CD4-positive, alpha-beta T cell treated with Interleukin-15 for 4 hours (primary cell): Measurements from ENCODE around the gene PRAC2.

Experiments
- DNase-seq: peaks from one replicate; pipeline ENCODE4 v3.0.0-alpha.2; 2020; ENCODE audit warnings: low spot score

PRAC2 gene

DNA sequence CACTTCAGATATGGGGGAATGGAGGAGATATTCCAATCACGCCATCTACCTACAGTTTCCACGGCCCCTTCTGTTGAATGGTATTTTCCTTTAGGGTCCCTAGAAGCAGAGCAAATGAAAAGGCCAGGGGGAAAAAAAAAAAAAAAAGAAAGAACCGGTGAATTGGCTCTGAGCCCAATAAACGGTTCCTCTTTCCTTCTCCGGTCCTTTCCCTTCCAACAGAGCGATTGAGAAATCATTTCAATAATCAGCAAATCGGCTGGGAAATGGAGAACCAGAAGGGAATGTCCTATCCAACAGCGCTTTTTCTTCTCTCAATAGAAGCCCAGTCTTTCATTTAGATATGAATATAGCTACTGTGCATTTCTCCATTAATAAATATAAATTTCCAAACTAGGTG, 32.4 kb downstream of the PRAC2 start:
- no peak for DNase-seq

DNA sequence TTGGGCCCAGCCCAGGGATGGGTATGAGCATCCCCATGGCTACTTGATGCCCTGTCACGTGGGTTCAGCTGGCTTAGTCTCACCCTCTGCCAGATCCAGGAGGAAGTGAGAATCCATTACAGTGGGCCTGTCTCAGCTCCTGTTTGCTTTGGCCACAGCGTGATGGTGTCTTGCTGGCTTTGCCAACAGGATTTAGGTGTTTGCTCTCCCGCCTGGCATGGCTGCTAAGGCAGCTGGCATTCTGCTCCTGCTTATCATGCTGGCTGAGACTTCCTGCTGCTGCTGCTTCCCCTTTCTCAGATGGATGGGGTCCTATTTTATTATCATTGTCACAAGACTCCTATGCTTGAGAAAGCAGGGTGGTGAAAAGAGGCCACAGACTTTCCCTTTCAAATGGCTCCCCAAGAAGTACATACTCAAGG, 33.9 kb downstream of the PRAC2 start:
- DNase-seq, result no peak

DNA sequence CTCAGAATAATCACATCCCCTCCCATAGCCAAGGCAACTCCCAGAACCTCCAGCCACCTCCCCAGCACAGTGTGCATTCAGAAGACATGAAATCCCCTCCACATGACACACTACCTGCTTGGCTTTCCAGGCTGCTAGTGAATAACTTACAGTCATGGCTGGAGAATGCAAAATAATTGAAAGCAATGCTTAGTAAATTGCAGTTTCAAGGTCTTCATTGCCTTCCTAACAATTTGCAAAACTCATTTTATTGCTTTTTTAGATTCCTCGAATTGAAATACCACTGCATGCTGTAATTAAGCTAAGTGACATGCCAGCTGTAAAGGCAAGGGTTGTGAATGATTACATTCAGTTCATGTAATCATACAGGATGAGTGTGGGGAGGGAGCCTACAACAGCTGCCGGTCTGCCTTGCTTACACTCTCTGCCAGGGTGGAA, 34.6 kb downstream of the PRAC2 start:
- DNase-seq, result no peak

DNA sequence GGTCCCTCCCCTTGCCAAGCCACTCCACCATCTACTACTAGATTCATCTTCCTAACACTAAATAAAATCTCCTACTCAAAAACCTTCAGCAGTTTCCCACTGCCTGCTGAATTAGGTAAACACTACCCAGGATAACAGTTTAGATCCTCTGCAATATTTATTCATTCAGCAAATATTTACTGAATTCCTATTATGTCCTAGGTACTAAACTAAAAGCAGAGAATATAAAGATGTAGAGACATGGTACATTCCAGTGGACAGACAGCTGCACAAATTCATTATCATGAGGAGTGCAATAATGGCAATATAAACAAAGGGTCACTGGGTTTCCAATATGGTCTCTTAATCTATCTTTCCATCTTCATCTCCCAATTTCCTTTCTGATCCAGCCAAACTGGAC, 36.3 kb downstream of the PRAC2 start:
- no peak for DNase-seq

DNA sequence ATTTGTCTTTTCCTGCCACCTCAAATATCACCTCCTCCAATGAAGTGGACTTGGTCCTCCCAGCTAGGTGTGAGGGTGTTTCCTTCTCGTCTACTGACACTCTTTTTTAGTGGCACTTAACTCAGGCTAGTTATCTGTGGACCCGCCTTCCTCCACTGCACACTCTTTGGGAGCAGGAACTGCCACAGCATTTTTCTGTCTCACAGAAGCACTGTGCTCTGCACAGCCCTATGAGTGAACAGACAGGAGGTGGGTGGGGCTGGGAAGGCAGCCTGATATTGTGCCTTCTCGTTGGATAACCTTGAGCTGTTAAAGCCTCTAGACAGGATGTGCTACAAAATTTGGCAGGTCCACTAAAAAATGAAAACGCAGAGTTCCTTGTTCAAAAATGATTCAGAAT, 37.4 kb downstream of the PRAC2 start:
- no peak for DNase-seq

DNA sequence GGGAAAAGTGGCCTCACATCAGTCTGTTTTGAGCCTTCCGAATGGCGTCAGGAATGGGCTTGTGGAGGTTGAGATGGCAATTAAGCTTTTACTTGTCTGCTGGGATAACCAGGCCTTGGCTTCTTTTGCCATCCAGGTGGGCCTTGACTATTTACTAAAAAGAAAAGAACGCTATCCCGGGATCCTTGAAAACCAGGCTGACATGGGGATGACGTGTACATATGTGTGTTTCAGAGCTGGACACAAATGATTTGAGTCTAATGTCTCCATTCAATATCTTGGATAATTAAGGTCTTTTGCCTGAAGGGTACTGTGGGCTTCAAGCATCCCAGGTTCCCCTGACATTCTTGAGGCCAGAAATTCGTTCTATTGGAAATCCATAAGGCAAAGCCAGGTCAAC, 38.1 kb downstream of the PRAC2 start:
- DNase-seq, result no peak

DNA sequence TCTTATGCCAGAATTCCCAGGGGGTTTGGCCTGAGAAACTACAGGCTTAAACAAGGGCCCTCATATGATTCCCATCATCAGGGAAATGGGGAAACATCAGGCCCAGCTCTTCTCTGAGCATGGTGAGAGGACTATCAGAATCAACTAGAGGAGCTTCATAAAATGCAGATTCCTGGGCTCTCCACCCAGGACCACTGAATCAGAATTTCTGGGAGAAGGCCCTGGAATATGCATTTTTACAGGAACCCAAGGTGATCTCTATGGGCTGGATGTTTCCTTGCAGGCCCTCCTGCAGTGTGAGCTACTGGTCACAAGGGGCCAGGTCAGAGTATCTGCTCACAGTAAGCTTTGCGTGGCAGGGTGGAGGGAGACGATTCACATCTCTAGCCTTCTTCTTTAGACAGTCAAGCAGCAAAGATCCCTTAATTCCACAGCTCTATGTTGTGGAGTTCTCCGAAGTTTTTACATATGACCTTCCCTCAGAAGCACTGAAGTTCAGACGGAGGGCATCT, 44.3 kb downstream of the PRAC2 start:
- DNase-seq, result no peak

DNA sequence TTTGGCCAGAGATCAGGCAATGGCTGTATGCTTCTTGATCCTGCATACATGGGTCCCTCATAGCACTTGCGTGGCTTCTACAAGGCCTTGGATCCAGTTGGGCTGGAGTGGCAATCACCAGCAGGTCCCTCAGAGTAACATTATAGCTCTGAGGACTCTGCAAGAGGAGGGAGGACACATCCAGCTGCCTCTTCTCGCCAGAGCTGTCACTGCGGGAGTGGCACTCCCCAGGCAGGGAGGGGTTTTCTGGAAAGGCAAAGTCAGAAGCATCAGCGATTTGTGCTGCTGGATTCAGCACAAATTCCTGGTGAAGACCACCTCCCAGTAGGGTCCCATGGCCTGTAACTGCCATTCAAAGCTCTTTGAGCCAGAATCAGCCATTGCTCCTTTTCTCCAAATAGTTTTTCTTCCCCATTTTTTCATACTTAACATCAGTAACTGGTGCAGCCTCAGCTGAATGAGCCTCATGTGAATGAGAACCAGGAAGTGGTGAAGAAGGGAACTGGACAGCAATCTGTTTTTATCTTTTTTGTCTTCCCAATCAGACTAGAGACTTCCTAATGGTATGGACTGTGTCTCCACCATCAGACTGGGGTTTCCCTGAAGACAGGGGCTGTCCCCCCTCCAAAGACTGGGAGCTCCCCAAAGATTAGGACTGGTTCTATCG, 46.2 kb downstream of the PRAC2 start:
- no peak for DNase-seq

DNA sequence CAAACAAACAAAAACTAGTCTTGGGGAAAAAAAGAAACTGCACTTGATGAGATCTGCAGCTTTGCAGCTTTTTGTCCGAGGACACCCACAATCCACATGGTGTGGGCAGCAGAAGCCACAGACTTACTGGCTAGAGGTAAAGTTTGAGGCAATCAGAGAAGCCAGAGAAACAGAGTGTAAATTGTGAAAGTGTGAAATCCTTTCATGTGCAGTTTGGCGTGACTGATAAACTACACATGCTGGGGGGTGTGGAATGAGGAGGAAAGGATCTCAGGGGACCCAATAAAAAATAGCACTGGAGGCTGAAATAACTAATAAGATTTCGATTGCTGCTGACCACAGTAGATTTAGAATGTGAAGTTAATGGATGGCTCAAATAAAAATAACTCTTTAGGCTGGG, 48.0 kb downstream of the PRAC2 start:
- DNase-seq, result no peak

DNA sequence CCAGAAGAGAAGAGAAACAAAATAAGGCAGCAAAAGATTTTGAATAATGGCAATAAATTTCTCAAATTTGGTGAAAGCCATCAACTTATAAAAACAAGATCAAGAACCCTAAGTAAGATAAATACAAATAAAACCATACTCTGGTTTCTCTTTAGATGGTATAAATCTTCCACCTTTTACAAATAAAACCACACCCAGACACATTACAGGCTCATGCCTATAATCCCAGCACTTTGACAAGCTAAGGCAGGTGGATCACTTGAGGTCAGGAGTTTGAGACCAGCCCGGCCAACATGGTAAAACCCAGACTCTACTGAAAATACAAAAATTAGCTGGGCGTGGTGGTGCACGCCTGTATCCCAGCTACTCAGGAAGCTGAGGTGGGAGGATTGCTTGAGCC, 50.3 kb downstream of the PRAC2 start:
- DNase-seq, result no peak
